ENCODE data around the gene DIP2C.
"Not testable (repeated sequence)": the region's sequence is repeated elsewhere in the genome, so short reads cannot be mapped to it uniquely, and the experiment has no call there.

The DIP2C gene

DNA sequence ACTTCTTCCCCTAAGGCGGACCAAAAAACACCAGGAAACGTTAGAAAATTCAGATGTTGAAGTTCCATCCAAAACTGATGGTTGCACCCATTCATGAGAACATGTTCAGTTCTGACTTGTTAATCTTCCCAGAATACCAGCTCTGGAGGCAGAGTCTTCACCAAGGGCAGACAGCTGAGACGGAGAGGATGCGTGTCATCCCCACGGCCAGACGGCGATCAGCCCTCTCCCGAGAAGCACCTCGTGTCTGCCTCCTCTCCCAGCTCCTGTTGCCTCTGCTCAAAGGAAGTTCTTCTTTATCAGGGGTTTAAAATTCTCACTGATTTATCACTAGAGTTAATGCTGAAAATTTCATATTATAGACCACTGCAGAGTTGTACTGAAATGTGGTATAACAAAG lies 284.5 kb downstream of the DIP2C start:
- DNase-seq = peak; percentile 17

DNA sequence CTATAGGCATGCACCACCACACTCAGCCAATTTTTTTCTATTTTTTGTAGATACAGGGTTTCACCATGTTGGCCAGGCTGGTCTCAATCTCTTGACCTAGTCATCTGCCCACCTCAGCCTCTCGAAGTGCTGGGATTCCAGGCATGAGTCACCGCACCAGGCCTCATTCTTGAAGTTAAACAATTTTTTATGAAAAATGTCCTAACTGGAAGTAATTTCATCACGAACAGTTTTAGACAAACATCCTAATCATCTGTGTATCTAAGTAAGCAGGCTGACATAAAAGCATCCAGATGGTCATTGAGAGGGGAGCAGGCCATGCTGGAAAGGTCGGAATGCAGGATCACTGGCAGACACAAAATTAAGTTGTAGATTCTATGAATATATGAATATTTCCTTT lies 285.1 kb downstream of the DIP2C start:
- peak; percentile 73 for DNase-seq

DNA sequence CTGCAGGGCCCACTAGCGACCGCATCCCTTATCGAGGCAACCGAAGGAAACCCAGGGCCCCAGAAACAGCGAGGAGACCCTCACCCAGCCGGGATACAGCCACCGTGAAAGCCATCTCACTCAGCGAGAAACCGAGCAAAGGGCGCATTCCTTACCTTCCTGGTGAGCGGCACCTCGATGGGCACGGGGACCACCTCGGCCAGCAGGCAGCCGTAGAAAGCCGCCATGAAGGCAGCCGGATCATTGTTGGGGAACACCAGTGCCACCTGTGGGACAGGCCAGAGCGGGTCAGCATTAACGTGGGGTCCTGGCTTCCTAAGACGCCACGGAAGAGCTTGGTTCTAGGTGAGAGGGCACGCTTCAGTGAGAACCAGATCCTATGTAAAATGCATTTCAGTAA lies 290.5 kb downstream of the DIP2C start:
- DNase-seq = no peak

DNA sequence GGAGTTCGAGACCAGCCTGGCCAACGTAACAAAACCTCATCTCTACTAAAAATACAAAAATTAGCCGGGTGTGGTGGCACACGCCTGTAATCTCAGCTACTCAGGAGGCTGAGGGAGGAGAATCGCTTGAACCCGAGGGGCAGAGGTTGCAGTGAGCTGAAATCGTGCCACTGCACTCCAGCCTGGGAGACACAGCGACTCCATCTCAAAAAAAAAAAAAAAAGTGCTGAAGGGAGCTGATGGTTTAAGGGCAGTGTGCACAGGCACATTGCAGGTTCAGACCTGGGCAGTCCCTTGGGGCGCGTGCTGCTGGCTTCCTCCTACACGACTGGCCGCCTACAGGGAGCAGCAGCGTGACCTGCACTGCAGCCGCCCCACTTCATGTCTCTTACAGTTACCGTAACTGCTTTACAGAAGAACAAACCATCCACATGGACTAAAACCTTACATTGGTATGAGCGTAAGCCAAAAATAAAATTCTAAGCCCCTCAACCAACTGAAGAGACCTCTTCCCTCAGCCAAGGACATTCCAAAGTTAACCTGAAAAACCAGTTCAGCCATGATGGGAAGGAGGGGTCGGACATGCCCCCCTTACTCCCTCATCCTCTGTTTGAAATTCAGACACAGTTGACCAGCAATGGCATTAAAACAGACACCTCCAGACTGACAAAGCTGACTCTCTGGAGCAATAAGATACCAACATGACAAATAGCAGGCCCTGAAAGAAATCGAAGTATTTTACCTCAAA lies 292.0 kb downstream of the DIP2C start:
- no peak for DNase-seq

DNA sequence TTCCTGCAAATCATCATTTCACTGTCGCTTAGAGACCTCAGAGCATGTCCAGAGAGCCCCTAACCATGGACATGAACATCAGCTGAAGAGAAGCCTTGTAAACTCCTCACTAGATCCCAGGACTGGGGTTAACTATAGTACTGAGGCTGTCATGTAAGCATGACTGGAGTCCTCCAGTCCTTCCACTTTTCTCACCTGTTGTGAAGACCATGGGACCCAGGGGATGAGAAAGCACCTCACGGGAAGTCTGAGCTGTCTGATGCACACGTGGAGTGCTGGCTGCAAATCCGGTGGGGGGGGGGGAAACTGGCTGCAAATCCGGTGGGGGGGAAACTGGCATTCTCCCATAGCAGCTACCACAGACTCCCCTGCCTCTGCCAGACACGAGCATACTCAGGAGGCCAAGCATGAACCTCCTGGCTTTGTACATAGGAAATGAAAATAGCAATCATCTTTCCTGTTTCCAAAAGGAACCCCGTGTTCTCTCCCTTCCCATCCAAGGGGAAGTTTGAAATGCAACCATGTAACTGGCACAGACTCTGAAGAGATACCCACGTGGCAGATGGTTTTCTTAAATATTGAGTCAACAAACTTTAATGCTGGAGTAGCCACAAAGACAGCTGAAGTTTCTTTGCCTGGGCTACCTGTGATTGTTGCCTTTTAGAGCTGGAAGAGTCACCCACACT lies 292.8 kb downstream of the DIP2C start:
- no peak for DNase-seq

DNA sequence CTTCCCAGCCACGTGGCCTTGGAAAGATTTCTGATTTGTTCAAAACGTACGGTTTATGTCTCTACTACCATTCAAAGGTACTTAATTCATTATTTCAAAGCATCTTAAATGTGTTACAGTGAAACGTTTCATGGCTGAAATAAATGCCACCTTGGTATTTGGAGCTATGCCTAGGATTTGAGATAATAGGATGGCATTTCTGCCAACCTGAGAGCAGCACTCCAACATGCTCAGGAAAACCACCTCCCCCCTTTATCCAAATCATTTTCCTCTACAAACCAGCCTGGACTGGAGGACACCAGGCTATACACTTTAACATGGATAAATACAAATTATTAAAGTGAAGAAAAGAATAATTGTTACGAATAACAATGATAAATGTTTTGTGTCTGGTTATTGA lies 293.4 kb downstream of the DIP2C start:
- no peak for DNase-seq

DNA sequence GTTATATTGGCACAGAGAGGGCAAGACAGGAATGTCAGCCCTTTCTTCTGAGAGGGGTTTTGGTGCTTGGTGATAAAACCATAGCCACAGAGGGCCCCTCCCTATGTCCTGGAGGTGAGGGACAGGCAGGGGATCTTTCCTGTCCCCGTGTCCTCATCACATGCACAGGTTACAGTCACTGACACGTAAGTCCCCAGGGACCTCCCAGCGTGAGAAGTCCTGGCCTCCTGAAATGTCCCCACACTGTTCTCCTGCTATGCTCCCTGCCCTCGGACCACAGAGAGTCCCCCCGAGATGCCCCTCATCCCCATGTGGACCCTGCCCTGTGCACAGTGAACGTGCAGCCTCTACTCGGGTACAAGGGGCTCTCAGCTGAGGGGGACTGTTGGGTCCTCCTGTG lies 293.8 kb downstream of the DIP2C start:
- no peak for DNase-seq

DNA sequence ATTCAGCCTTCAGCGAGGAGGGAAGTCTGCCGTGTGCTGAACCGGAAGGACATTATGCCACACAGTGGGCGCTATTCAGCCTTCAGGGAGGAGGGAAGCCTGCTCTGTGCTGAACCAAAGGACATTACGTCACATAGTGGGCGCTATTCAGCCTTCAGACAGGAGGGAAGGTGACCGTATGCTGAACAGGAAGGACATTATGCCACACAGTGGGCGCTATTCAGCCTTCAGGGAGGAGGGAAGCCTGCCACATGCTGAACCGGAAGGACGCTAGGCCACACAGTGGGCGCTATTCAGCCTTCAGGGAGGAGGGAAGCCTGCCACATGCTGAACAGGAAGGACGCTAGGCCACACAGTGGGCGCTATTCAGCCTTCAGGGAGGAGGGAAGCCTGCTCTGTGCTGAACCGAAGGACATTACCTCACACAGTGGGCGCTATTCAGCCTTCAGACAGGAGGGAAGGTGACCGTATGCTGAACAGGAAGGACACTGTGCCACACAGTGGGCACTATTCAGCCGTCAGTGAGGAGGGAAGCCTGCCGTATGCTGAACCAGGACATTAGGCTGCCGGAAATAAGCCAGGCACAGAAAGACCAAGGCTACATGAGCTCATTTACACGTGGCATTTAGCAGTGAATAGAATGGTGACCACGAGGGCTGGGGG lies 294.9 kb downstream of the DIP2C start:
- not testable (repeated sequence) for DNase-seq

DNA sequence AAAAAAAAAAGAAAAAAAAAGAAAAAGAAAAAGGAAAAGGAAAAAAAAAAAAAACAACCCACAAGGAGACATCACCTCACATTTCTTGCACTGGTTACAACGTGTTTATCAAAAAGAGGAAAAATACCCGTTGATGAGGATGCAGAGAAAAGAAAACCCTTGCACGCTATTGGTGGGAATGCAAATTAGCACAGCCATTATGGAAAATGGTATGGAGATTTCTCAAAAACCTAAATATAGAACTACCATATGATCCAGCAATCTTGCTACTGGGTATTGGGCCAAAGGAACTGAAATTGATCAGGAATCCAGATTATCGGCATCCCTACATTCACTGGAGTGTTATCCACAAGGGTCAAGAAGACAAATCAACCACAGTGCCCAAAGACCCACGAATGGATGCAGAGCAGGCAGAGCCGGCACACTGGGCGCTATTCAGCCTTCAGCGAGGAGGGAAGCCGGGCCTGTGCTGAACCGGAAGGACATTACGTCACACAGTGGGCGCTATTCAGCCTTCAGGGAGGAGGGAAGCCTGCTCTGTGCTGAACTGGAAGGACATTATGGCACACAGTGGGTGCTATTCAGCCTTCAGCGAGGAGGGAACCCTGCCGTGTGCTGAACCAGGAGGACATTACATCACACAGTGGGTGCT lies 295.6 kb downstream of the DIP2C start:
- no peak for DNase-seq

DNA sequence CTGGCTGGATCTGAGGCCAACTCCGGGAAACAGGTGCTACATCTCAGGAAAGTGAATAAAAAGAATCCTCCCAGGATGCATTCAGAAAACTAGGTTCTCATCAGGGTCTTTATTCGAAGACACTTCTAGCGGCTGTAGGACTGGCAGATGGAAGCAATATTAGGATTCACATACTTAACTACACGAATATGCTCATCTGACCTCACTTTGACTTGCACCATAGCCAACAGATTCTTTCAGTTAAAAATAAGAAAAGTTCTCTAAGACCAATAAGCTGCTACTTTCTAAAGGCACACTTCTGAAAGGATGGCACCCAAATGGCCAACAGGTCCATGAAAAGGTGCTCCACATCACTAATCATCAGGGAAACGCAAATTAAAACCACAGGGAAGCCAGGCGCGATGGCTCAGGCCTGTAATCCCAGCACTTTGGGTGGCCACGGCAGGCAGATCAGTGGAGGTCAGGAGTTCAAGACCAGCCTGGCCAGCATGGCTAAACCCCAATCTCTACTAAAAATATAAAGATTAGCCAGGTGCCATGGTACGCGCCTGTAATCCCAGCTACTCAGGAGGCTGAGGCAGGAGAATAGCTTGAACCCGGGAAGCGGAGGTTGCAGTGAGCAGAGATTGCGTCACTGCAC lies 296.2 kb downstream of the DIP2C start:
- DNase-seq = no peak

DNA sequence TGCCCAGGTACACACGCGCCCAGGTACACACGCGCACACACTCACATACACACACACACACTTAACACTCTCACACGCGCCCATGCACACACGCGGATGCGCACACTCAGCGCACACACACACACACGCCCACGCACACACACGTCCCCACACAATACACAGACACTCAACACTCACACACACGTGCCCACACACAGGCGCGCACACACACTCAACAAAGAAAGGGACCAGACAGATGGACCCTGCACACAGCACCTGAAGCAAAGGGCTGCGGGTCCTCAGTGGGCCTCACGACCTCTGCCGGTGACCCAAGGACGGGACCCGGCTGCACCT lies 296.8 kb downstream of the DIP2C start:
- no peak for DNase-seq

DNA sequence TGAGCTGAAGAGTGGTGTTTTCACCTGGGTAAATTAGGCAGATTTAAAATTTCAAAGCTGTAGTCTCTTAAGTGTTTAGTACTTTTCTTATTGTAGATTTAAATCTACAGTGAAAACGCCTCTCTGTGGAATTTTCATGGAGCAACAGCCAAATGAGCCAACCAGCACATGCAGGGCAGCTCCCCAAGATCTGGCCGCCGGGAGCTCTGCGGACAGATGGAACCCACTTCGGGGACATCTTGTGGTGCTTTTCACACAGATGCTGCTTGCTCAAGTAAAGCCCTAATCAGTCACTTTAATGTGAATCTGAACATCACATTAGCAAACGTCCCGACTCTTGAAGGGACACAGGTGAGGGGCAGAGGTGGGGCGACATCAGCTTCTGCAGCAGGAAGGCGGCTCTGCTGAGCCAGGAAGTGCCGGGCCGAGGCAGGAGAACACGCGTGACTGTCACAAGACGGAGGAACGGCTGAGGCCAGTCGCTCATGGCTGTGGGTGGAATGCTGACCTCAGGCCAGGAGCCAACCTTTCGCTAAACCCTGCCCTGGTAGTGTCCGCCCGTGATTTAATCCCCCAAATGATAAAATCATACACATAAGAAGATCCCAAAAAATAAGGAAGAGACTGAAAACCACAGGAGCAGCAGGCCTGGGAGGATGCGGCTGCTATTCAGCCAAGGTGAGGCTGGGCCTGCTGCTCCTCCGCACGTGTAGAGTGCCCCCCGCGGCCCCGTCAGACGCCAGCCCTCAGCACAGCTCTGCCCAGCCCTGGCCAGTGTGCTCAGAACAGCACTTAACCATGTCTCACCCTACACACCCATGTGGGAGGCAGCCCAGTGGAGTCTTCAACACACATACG lies 297.4 kb downstream of the DIP2C start:
- no peak for DNase-seq

DNA sequence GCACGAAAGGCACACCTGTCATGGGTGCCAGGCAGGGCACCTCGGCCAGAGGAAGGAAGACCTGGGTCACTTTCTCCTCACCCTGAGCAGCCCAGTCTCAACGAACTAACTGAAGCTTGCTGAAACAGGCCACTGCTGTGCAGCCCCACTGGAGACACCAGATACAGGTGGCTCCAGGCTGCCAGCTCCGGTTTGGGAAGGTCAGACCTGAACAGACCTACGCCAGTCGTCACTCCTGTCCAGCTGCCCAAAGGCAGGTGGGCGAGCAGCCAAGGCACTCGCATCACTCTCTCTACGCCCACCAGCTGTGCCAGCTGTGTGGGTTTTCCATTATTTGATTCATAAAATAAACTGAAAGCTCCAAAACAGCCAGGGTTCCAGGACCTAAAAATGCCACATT lies 298.2 kb downstream of the DIP2C start:
- DNase-seq = no peak

DNA sequence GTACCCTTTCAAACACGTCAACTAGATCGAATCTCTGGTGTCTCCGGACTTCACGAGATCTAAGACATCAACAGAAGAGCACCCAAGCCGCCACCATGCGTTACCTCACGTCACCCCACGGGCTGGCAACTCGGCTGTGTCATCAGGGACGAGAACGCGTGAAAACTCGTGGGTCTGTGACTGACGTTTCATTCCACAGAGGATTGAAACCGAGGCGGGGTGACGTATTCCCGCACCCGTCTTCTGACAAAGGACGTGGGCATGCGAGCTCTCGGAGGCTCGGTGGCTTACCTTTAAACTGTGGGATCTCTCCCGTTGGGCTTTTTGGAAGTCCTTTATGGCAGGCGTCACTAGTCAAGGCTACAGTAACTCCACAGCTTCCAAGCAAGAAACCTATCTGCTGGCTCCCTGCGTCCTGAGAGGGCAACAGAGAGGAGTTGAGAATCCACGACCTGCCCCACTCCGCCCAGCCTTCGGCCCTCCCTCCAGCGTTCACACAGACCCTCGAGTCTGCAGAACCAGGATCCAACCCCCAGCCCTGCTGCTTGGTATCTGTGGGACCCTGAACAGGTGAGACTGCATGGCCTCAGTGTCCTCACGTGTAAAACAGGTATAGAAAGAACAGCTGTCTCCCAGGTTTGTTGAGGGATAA lies 298.9 kb downstream of the DIP2C start:
- DNase-seq = no peak

DNA sequence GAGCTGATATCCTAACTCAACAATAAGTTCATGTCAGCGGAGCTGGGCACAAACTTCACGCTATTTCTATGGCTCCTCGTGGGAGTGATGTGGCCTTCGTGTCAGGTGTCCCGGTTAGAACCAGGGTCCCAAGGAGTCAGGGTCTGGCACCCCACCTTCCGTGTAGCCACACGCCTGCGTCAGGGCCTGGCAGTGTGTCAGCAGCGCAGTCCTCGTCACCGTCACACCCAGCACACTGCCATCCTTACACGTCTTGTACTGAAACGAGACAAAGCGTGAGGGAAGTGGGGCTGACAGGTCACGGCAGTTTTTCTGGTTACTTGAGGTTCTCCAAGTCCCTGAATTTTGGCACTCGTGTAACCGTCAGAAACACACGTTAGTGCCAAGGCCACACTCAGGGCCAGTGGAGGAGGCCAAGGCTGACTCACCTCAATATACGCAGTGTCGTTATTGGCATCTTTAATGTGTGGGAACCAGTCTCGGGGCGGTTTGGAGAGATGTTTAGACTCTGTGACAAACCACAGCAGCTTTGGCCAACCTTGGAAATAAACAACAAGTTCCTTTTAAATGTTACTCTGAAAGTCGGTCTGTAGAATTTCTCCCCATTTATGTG lies 299.5 kb downstream of the DIP2C start:
- no peak for DNase-seq

DNA sequence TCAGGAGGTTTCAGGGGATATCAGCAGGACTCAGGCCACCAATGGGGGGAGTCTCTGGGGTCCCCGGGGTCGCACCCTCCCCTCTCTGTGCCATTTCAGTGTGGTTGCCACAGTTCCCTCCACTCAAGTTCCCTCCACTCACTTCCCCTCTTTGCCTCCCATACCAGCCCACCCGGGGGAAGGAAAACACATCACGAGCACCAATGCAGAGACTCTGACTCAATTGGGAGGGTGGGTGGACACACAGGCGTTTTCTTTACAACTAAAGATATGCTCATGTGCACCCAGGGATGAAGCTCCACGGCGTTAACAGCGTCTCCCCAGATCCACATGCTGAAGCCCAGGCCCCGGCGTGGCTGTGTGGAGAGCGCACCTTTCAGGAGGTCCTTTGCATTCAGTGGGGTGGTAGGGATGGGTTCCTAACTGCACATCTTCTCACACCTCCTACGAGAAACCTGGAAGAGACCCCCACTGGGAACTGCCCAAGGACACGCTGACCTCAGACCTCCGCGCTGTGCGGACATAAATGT lies 300.1 kb downstream of the DIP2C start:
- no peak for DNase-seq

DNA sequence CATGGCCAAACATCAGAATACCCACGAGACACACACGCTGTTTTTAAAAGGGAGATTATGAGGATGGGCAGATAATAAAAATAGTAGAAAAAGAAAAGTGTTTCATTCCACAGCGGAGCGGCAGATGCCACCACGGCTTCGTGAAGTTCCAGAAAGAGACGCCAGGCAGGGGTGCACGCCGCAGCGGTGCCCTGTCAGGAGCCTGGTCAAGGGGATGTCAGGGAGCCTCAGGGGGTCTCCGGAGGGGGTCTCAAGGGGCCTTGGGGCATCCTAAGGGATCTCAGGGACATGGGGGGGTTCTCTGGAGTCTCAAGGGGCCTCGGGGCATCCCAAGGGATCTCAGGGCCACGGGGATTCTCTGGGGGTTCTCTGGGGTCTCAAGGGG lies 300.8 kb downstream of the DIP2C start:
- DNase-seq = no peak

DNA sequence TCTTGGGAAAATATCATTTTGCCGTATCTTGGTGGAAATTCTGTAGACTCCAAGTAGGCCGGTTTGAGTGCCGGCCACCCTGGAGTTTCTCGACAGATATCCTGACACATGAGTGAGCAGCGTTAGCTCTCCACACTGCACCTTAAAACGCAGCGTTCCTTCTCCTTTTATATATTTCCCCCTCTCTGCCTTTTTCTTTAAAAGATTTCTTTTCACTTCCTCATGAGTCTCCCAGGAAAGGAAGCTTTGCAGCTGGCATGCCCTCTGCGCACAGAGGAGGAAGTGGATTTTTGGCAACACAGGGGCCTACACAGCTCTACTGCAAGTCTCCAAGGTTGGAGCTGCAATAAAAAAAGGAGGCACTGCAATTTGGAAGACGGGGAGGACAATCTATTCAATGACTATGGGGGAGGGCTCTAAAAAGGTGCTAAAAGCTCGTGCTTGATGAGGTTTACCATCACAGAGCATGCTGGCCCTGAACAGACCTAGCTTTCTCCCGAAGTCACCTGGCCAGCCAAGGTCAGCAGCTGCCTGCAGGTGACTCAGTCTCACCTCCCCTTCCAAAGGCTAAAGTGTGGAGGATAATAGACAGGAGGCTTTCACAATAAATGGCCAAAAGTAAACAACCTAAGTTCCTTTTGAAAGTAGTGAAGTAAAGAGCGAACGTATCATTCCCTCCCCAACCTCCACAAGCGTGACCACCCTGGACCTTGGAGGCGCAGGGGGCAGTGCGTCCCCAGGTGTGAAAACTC lies 301.4 kb downstream of the DIP2C start:
- no peak for DNase-seq

DNA sequence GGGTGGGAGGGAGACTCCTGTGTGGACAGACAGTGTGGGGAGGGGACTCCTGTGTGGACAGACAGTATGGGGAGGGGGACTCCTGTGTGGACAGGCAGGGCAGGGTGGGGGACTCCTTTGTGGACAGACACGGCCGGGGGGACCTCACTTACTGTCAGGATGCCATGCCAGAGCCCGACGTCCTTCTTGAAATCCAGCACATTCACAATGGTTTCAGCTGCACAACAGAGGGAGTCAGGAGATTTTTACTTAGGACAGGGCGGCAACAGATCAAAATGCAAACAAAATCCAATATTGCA lies 301.9 kb downstream of the DIP2C start:
- DNase-seq = no peak

DNA sequence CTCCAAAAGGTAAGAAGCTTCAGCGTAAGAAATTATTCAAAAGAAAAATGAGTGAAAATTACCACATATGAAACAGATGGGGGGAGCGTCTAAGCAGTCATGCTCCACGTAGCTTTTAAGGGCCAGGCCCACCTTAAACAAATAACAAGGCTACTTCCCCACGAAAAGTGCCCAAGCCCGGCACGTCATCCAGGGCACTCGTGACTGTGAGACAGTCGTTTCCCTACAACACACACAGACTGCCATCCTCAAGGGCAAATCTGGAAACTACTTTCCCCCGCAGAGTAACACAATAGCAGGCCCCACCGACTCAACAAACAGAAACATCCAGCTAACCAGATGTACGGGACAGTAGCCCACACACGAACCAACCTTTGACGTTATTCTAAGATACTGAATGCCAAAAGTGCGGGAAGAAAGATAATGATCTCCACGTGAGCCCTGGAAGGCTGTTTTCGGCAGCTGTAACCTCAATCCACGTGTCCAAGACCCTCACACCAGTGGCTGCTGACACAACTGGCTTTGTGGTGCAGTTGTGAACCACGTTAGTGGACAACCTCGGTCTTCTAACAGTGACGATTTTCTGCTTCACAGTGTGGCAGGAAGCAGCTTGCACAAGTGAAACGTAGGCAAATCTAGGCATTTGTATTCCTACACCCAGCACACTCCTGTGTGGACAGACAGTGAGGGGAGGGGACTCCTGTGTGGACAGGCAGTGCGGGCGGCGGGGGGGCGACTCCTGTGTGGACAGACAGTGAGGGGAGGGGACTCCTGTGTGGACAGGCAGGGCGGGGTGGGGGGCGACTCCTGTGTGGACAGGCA lies 302.5 kb downstream of the DIP2C start:
- DNase-seq = no peak
